ENCODE data around the gene CDA.

The CDA gene

GRCh38 chr1:20626098-20626427 lies 37.2 kb downstream of the CDA start:
- H3K79me2 ChIP-seq (ENCODE audit: insufficient read depth, low read length), result no peaks in the 10 kb centered on the region
- H3F3A ChIP-seq (ENCODE audit: insufficient read depth), result no peaks in the 10 kb centered on the region
- no peak overlapping the region for H3K9ac ChIP-seq (ENCODE audit: low read length)
- H4K20me1 ChIP-seq (ENCODE audit: low read depth, low read length), result no peaks in the 10 kb centered on the region
- no peaks in the 10 kb centered on the region for H3K9me2 ChIP-seq (replicated peaks; ENCODE audit: insufficient read depth, low read length)
- no peaks in the 10 kb centered on the region for H3K27me3 ChIP-seq (ENCODE audit: low read length)
- TF ChIP-seq CTCF (IDR thresholded peaks at IDR 0.05; ENCODE audit: insufficient read depth, low read length, poor library complexity, severe bottlenecking) (no peak), EZH2phosphoT487 (conservative IDR thresholded peaks at IDR 0.05; ENCODE audit: low read length) (no peak)
- H3K36me3 ChIP-seq (ENCODE audit: low read length), result no peaks in the 10 kb centered on the region
- no peak overlapping the region for H3K4me3 ChIP-seq (ENCODE audit: insufficient read depth, low read length, poor library complexity, severe bottlenecking)
- H3K4me2 ChIP-seq (ENCODE audit: low read depth, low read length, poor library complexity, severe bottlenecking), result no peak overlapping the region
- no peak overlapping the region for H3K27ac ChIP-seq (ENCODE audit: low read depth, low read length)
- H3K9me3 ChIP-seq (ENCODE audit: insufficient read depth, low read length), result no peaks in the 10 kb centered on the region
- no peak overlapping the region for H2AFZ ChIP-seq (ENCODE audit: low read depth, low read length, severe bottlenecking)

DNA sequence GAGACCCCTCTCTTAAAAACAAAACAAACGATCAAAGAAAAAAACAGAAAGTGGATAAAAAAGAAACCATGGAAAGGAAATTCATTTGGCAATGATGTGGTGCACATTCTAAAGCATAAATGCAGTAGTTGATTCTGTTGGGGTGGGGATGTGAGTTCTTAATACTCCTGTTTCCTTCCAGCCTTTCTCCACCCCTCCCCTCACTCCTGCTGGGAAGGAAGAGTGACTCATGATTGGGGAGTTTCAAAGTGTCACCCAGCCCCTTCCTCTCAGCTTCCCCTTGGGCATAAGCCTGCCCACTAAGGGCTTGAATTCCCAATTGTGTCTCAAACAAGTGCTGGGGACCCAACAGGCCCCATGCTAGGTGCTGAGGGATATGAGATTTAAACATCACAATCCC lies 37.6 kb downstream of the CDA start:
- no peaks in the 10 kb centered on the region for H4K20me1 ChIP-seq (ENCODE audit: low read depth, low read length)
- no peak overlapping the region for H3K27ac ChIP-seq (ENCODE audit: low read depth, low read length)
- no peaks in the 10 kb centered on the region for H3K9me3 ChIP-seq (ENCODE audit: insufficient read depth, low read length)
- TF ChIP-seq CTCF (IDR thresholded peaks at IDR 0.05; ENCODE audit: insufficient read depth, low read length, poor library complexity, severe bottlenecking), result no peak
- no peak for TF ChIP-seq EZH2phosphoT487 (conservative IDR thresholded peaks at IDR 0.05; ENCODE audit: low read length)
- no peaks in the 10 kb centered on the region for H3K9me2 ChIP-seq (replicated peaks; ENCODE audit: insufficient read depth, low read length)
- H3K27me3 ChIP-seq (ENCODE audit: low read length), result no peaks in the 10 kb centered on the region
- H3K36me3 ChIP-seq (ENCODE audit: low read length), result no peaks in the 10 kb centered on the region
- H3K9ac ChIP-seq (ENCODE audit: low read length), result no peak overlapping the region
- H3K4me2 ChIP-seq (ENCODE audit: low read depth, low read length, poor library complexity, severe bottlenecking), result no peak overlapping the region
- H3F3A ChIP-seq (ENCODE audit: insufficient read depth), result no peaks in the 10 kb centered on the region
- no peak overlapping the region for H3K4me3 ChIP-seq (ENCODE audit: insufficient read depth, low read length, poor library complexity, severe bottlenecking)
- no peaks in the 10 kb centered on the region for H3K79me2 ChIP-seq (ENCODE audit: insufficient read depth, low read length)
- no peak overlapping the region for H2AFZ ChIP-seq (ENCODE audit: low read depth, low read length, severe bottlenecking)

- no peak for TF ChIP-seq CTCF (IDR thresholded peaks at IDR 0.05; ENCODE audit: insufficient read depth, low read length, poor library complexity, severe bottlenecking)
- TF ChIP-seq EZH2phosphoT487 (conservative IDR thresholded peaks at IDR 0.05; ENCODE audit: low read length), result no peak
- no peak overlapping the region for H2AFZ ChIP-seq (ENCODE audit: low read depth, low read length, severe bottlenecking)
- H3K4me3 ChIP-seq (ENCODE audit: insufficient read depth, low read length, poor library complexity, severe bottlenecking), result no peak overlapping the region
Measured at GRCh38 chr1:20630729-20631128, 41.8 kb downstream of the CDA start.

GRCh38 chr1:20632386-20632785 lies 43.5 kb downstream of the CDA start:
- Histone ChIP-seq H3F3A (ENCODE audit: insufficient read depth) (no peaks in the 10 kb centered on the region), H3K4me3 (ENCODE audit: insufficient read depth, low read length, poor library complexity, severe bottlenecking) (no peak overlapping the region), H3K27ac (ENCODE audit: low read depth, low read length) (no peak overlapping the region), H3K9ac (ENCODE audit: low read length) (no peak overlapping the region), H4K20me1 (ENCODE audit: low read depth, low read length) (no peaks in the 10 kb centered on the region), H3K36me3 (ENCODE audit: low read length) (no peaks in the 10 kb centered on the region), H3K9me2 (replicated peaks; ENCODE audit: insufficient read depth, low read length) (no peaks in the 10 kb centered on the region), H2AFZ (ENCODE audit: low read depth, low read length, severe bottlenecking) (no peak overlapping the region), H3K27me3 (ENCODE audit: low read length) (no peaks in the 10 kb centered on the region), H3K79me2 (ENCODE audit: insufficient read depth, low read length) (no peaks in the 10 kb centered on the region), H3K9me3 (ENCODE audit: insufficient read depth, low read length) (no peaks in the 10 kb centered on the region), H3K4me2 (ENCODE audit: low read depth, low read length, poor library complexity, severe bottlenecking) (no peak overlapping the region)
- TF ChIP-seq EZH2phosphoT487 (conservative IDR thresholded peaks at IDR 0.05; ENCODE audit: low read length), result no peak
- no peak for TF ChIP-seq CTCF (IDR thresholded peaks at IDR 0.05; ENCODE audit: insufficient read depth, low read length, poor library complexity, severe bottlenecking)

More at GRCh38 chr1:20630729-20631128, 41.8 kb downstream of the CDA start:
- H4K20me1 ChIP-seq (ENCODE audit: low read depth, low read length), result no peaks in the 10 kb centered on the region
- H3K27me3 ChIP-seq (ENCODE audit: low read length), result no peaks in the 10 kb centered on the region
- no peaks in the 10 kb centered on the region for H3K9me2 ChIP-seq (replicated peaks; ENCODE audit: insufficient read depth, low read length)
- H3K27ac ChIP-seq (ENCODE audit: low read depth, low read length), result no peak overlapping the region
- H3K36me3 ChIP-seq (ENCODE audit: low read length), result no peaks in the 10 kb centered on the region
- no peaks in the 10 kb centered on the region for H3K9me3 ChIP-seq (ENCODE audit: insufficient read depth, low read length)
- H3K9ac ChIP-seq (ENCODE audit: low read length), result no peak overlapping the region
- no peak overlapping the region for H3K4me2 ChIP-seq (ENCODE audit: low read depth, low read length, poor library complexity, severe bottlenecking)
- no peaks in the 10 kb centered on the region for H3K79me2 ChIP-seq (ENCODE audit: insufficient read depth, low read length)
- H3F3A ChIP-seq (ENCODE audit: insufficient read depth), result no peaks in the 10 kb centered on the region

Data from SU-DHL-6 (cell line).